ENCODE data around the gene ADAT3.
"Not testable (repeated sequence)": the region's sequence is repeated elsewhere in the genome, so short reads cannot be mapped to it uniquely, and the experiment has no call there.

Gene ADAT3

GRCh38 chr19:1880611-1881392, 24.4 kb upstream of the ADAT3 start:
- no peaks in the 10 kb centered on the region for H3K36me3 ChIP-seq (replicated peaks; ENCODE audit: insufficient read depth, low read length)
- H3K9me2 ChIP-seq (replicated peaks; ENCODE audit: insufficient read depth, low read length), result no peaks in the 10 kb centered on the region
- H3K27ac ChIP-seq (ENCODE audit: low read length), result no peak overlapping the region
- no peak overlapping the region for H3K4me3 ChIP-seq (ENCODE audit: low read length)
- no peak for DNase-seq
- H2AFZ ChIP-seq (ENCODE audit: low read length), result no peak overlapping the region
- H3K4me1 ChIP-seq (ENCODE audit: low read length), result peaks cover 15% of the 10 kb centered on the region
- no peaks in the 10 kb centered on the region for H3K9me3 ChIP-seq (replicated peaks; ENCODE audit: insufficient read depth, low read length)
- H3K9ac ChIP-seq (ENCODE audit: low read length), result no peak overlapping the region
- peaks cover 55% of the 10 kb centered on the region for H3K79me2 ChIP-seq (ENCODE audit: low read length)
- H4K20me1 ChIP-seq (ENCODE audit: insufficient read depth, low read length), result 0 out of 2 replicates have a peak, but pooled peaks cover 6% of the 10 kb centered on the region
- TF ChIP-seq EZH2phosphoT487 (IDR thresholded peaks at IDR 0.05; ENCODE audit: low read length) (no peak), CTCF (IDR thresholded peaks at IDR 0.05; ENCODE audit: low read length) (no peak), EZH2 (optimal IDR thresholded peaks at IDR 0.05; ENCODE audit: low read depth, low read length) (no peak)
- 0 out of 2 replicates have a peak, but pooled peaks cover under 1% of the 10 kb centered on the region for H3F3A ChIP-seq (ENCODE audit: insufficient read depth, low read length)
- H3K4me2 ChIP-seq (ENCODE audit: low read depth, low read length), result no peak overlapping the region
- no peaks in the 10 kb centered on the region for H3K27me3 ChIP-seq (replicated peaks; ENCODE audit: insufficient read depth, low read length)

GRCh38 chr19:1881393-1882088, 23.7 kb upstream of the ADAT3 start:
- H3K4me1 ChIP-seq (ENCODE audit: low read length), result peaks cover 11% of the 10 kb centered on the region
- not testable (repeated sequence) for H3F3A ChIP-seq (ENCODE audit: insufficient read depth, low read length); DNase-seq; H3K27ac ChIP-seq (ENCODE audit: low read length); H3K4me2 ChIP-seq (ENCODE audit: low read depth, low read length); H3K4me3 ChIP-seq (ENCODE audit: low read length); H2AFZ ChIP-seq (ENCODE audit: low read length); H3K9ac ChIP-seq (ENCODE audit: low read length); H3K36me3 ChIP-seq (replicated peaks; ENCODE audit: insufficient read depth, low read length); H3K9me2 ChIP-seq (replicated peaks; ENCODE audit: insufficient read depth, low read length); H4K20me1 ChIP-seq (ENCODE audit: insufficient read depth, low read length); H3K27me3 ChIP-seq (replicated peaks; ENCODE audit: insufficient read depth, low read length); H3K9me3 ChIP-seq (replicated peaks; ENCODE audit: insufficient read depth, low read length)
- peaks cover 49% of the 10 kb centered on the region for H3K79me2 ChIP-seq (ENCODE audit: low read length)

- H3K4me2 ChIP-seq (ENCODE audit: low read depth, low read length), result no peak overlapping the region
- no peaks in the 10 kb centered on the region for H3F3A ChIP-seq (ENCODE audit: insufficient read depth, low read length)
- no peak overlapping the region for H3K9ac ChIP-seq (ENCODE audit: low read length)
Measured at GRCh38 chr19:1882089-1882785, 23.0 kb upstream of the ADAT3 start.

More at GRCh38 chr19:1882089-1882785, 23.0 kb upstream of the ADAT3 start:
- Histone ChIP-seq H3K9me2 (replicated peaks; ENCODE audit: insufficient read depth, low read length) (no peaks in the 10 kb centered on the region), H3K27ac (ENCODE audit: low read length) (no peak overlapping the region), H3K79me2 (ENCODE audit: low read length) (peaks cover 46% of the 10 kb centered on the region), H3K27me3 (replicated peaks; ENCODE audit: insufficient read depth, low read length) (no peaks in the 10 kb centered on the region), H4K20me1 (ENCODE audit: insufficient read depth, low read length) (0 out of 2 replicates have a peak, but pooled peaks cover 6% of the 10 kb centered on the region), H2AFZ (ENCODE audit: low read length) (no peak overlapping the region), H3K4me1 (ENCODE audit: low read length) (peaks cover 10% of the 10 kb centered on the region), H3K4me3 (ENCODE audit: low read length) (no peak overlapping the region), H3K36me3 (replicated peaks; ENCODE audit: insufficient read depth, low read length) (no peaks in the 10 kb centered on the region), H3K9me3 (replicated peaks; ENCODE audit: insufficient read depth, low read length) (no peaks in the 10 kb centered on the region)
- DNase-seq, result no peak
- TF ChIP-seq CTCF (IDR thresholded peaks at IDR 0.05; ENCODE audit: low read length) (no peak), EZH2phosphoT487 (IDR thresholded peaks at IDR 0.05; ENCODE audit: low read length) (no peak), EZH2 (optimal IDR thresholded peaks at IDR 0.05; ENCODE audit: low read depth, low read length) (no peak)
